ENCODE measurements around the gene PPFIA4. TPM values are rescaled to one million over a fixed set of nuclear protein-coding genes. Genes with fewer than 3 reads are reported as not detected.

PPFIA4 gene
- total and polyA plus RNA-seq, 2 of the 4 experiments (the other 2 are of a cell fraction): 5.4 to 13.7 TPM

- no peak for TF ChIP-seq RFX5 (IDR thresholded peaks at IDR 0.05; ENCODE audit: low read depth, low read length)
Observed at GRCh38 chr1:203039609-203040512, 13.6 kb downstream of the PPFIA4 start (continued).

GRCh38 chr1:203040513-203041275, 14.4 kb downstream of the PPFIA4 start:
- BruUV-seq (replicated peaks): no TSS peak
- Histone ChIP-seq H3K56ac (ENCODE audit: extremely low read depth, insufficient read depth, low read length) (no peak overlapping the region), H4K8ac (ENCODE audit: low read depth in 2 of 2, low read length in 2 of 2) (no peak overlapping the region), H3K9ac (ENCODE audit: low read depth, low read length) (no peak overlapping the region), H2BK5ac (ENCODE audit: low read depth, low read length, poor library complexity, severe bottlenecking) (no peak overlapping the region), H2AK5ac (ENCODE audit: low read depth, low read length) (no peak overlapping the region), H2BK120ac (ENCODE audit: low read depth, low read length) (no peak overlapping the region), H3K27me3 (ENCODE audit: control insufficient read depth, insufficient read depth, low read length) (no peaks in the 10 kb centered on the region), H2AK9ac (replicated peaks; ENCODE audit: low read depth, low read length, poor library complexity) (no peak overlapping the region), H3K79me1 (ENCODE audit: low read depth in 1 of 2, low read length in 2 of 2) (peaks cover 0 to 7% of the 10 kb centered on the region in 2 experiments; a peak in 1 of 4 replicates), H2BK20ac (ENCODE audit: low read depth, low read length) (no peak overlapping the region), H4K91ac (ENCODE audit: insufficient read depth, low read depth, low read length) (no peak overlapping the region), H2AFZ (replicated peaks; ENCODE audit: low read length, poor library complexity) (no peak overlapping the region), H3K4me2 (ENCODE audit: low read depth, low read length) (no peak overlapping the region), H2BK15ac (ENCODE audit: low read depth, low read length) (no peak overlapping the region), H3K18ac (ENCODE audit: low read depth, low read length) (no peak overlapping the region), H4K20me1 (ENCODE audit: insufficient read depth, low read length) (peaks cover 21% of the 10 kb centered on the region), H3K9me1 (ENCODE audit: insufficient read depth, low read length) (0 out of 2 replicates have a peak, but pooled peaks cover 5% of the 10 kb centered on the region), H4K5ac (ENCODE audit: low read depth, low read length) (no peak overlapping the region), H3K4ac (ENCODE audit: low read depth, low read length) (no peak overlapping the region), H3K4me1 (ENCODE audit: control insufficient read depth, insufficient read depth, low read length) (peaks cover 25% of the 10 kb centered on the region), H3K27ac (ENCODE audit: insufficient read depth, low read length) (no peak overlapping the region), H3K14ac (replicated peaks; ENCODE audit: low read depth, low read length) (no peak overlapping the region), H3K36me3 (ENCODE audit: control insufficient read depth, insufficient read depth, low read length) (peaks cover 9% of the 10 kb centered on the region; the same call in 1 of the 2 replicates), H3K23ac (ENCODE audit: low read depth, low read length) (no peak overlapping the region), H3K9me3 (ENCODE audit: control insufficient read depth, insufficient read depth, low read length) (no peaks in the 10 kb centered on the region), H3K4me3 (ENCODE audit: insufficient read depth, low read depth, low read length) (no peak overlapping the region)
- ChIA-PET POLR2A (ENCODE audit: unreplicated experiment) (no interaction called here), CTCF (interaction anchor here (0.8 to 7.2 kb wide), 6 partner anchors 39 to 227 kb away, joined by 3 to 49 read pairs (median 17); no protein-coding TSS in a partner anchor)
- in situ Hi-C loops (cut with MboI; ENCODE audit: low sequenced_read_pairs): no loop called here
- 51% methylated on average over 2 of the region's 5 CpGs; no CpG with 5 or more reads in 1 of the 2 experiments for WGBS, 2 experiments (ENCODE audit: extremely low coverage in 2 of 2, insufficient read length in 1 of 2)
- dilution Hi-C loops (cut with HindIII; ENCODE audit: low sequenced_read_pairs, unreplicated experiment): no loop called here
- ATAC-seq (ENCODE audit: low read depth) (no peak), DNase-seq (no peak)
- intact Hi-C loops (cut with micrococcal nuclease): no loop called here
- TF ChIP-seq ELK1 (IDR thresholded peaks at IDR 0.05; ENCODE audit: borderline replicate concordance, low read depth, low read length) (no peak), MXI1 (IDR thresholded peaks at IDR 0.05; ENCODE audit: borderline replicate concordance, low read depth, low read length) (no peak), RFX5 (IDR thresholded peaks at IDR 0.05; ENCODE audit: low read depth, low read length) (no peak), RAD21 (IDR thresholded peaks at IDR 0.05; ENCODE audit: low read length) (no peak), USF2 (IDR thresholded peaks at IDR 0.05; ENCODE audit: low read depth, low read length) (no peak), MAZ (IDR thresholded peaks at IDR 0.05; ENCODE audit: borderline replicate concordance, low read depth, low read length) (no peak), CEBPB (IDR thresholded peaks at IDR 0.05; ENCODE audit: low read depth, low read length) (no peak), POLR2A (IDR thresholded peaks at IDR 0.05; ENCODE audit: low read depth, low read length) (no peak), SMC3 (IDR thresholded peaks at IDR 0.05; ENCODE audit: low read depth, low read length) (no peak), CHD1 (IDR thresholded peaks at IDR 0.05; ENCODE audit: low read depth, low read length) (no peak), BHLHE40 (IDR thresholded peaks at IDR 0.05; ENCODE audit: low read depth, low read length) (no peak), NFE2L2 (IDR thresholded peaks at IDR 0.05; ENCODE audit: low read depth, low read length) (no peak), FOS (IDR thresholded peaks at IDR 0.05; ENCODE audit: low read depth, low read length) (no peak)
